Astrocyte of the spinal cord (primary cell): ENCODE data around the gene CNGA3.

Experiments
- DNase-seq: peaks from one replicate; pipeline ENCODE4 v3.0.0; 2011; ENCODE audit warnings: low read depth, low spot score
- H3K4me3 ChIP-seq: 2 replicates; pipeline ENCODE4 v1.5.1; 2011; ENCODE audit warnings: low read depth, mild to moderate bottlenecking, low read length, moderate library complexity
- CTCF ChIP-seq: IDR thresholded peaks from 2 replicates; pipeline ENCODE4 v1.5.1; 2012; ENCODE audit warnings: low read depth, mild to moderate bottlenecking, low read length, inconsistent platforms
- in situ Hi-C: cut with HindIII; loops from 2 replicates; pipeline ENCODE4 v1.10.0; 2017; ENCODE audit warnings: low sequenced_read_pairs

The CNGA3 gene

GRCh38 chr2:98378901-98379300 lies 32.6 kb downstream of the CNGA3 start:
- in situ Hi-C loops: no loop called here
- peak; percentile 41 for DNase-seq
- H3K4me3 ChIP-seq: no peak overlapping the region
- TF ChIP-seq CTCF: no peak

DNA sequence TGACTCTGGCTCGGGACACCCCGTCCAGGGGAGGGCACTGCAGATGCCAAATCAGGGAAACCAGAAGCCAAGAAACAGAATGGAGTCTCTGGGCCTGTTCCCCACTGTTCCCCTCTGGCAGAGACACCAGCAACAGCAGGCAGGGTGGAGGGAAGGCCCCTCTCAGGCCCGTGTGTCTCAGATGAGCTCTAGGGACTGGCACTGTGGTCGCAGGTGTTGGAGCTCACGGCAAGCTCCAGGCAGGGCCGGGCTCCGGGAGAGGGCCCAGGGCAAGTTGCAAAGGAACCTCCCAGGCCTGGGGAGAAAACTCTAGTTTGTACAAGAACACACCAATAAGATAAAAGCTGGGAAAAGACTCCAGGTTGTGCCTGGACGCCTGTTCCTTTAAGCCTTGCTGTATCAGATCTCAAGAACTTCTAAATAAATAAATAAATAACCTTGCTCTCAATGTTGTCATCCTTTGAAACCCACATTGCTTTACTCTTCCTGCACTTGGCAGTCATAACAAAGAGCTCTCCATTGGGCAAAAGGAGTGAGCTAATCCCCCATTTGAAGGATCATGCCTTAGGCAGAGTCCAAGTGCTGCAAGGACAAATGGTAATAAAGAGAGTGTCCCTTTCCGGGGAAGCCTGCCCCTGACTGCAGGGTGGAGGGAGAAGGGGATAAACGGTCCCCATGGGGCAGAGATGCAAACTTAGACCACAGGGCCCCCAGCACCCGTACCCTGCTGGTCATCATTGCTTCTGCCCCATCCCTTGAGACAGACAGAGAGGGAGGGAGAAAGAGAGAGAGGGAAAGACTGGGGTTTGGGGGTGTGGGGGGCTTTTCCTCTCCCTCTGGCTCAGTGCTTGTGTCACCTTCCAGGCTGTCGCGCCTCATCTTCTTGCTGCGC lies 33.3 kb downstream of the CNGA3 start:
- no peak for TF ChIP-seq CTCF
- peak; percentile 1 for DNase-seq
- no peak overlapping the region for H3K4me3 ChIP-seq
- in situ Hi-C loops: no loop called here

DNA sequence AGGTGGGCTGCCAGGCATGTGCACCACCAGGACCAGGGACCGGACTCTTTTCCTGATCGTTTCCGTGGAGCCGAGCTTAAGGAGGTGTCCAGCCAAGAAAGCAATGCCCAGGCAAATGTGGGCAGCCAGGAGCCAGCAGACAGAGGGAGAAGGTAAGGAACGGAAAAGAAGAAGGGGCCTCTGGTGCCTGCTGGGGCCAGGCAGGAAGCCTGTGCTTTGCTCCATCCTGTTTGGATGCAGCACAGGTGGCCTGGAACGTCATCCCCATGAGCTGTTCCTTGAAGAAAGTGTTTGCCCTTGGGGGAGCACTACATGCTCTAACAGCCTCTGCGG lies 33.9 kb downstream of the CNGA3 start:
- no peak for DNase-seq
- no peak overlapping the region for H3K4me3 ChIP-seq
- TF ChIP-seq CTCF: no peak
- in situ Hi-C loops: no loop called here

DNA sequence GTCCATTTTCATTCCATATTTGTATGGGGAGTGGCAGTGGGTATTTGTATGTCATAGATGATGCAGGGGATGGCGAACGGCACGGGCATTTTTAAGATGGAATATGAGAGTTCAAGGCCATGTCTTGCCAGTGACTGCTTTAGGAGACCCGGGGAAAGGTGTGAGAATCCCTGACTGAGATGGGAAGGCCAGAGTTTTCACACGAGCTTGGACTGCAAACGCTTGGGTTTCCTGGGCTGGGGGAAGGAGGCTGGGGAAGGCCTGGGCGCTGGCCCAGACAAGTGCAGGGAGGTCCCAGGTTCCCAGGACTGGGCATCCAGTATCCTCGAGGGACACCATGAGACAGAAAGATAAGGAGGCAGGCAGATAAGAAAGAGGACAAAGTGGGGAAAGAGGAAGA lies 35.2 kb downstream of the CNGA3 start:
- in situ Hi-C loops: no loop called here
- H3K4me3 ChIP-seq: no peak overlapping the region
- no peak for DNase-seq
- TF ChIP-seq CTCF: no peak

DNA sequence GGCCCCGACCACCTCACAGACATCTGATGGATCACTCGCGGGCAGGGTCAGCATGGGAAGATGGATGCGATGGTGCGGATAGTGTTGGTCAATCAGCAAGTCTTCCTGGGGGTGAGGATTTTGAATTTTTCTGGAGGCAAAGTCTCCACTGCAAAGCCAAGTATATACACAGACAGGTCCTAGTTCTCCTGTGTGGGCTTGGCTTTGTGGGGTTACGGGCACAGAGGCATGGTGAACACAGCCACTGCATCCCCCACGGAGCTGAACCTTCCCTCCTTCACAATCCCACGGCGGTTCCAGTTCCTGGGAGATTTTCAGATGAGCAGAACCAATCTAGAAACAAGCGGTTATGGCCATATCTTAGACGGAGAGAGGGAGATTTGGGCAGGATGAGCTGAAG lies 35.8 kb downstream of the CNGA3 start:
- in situ Hi-C loops: no loop called here
- no peak overlapping the region for H3K4me3 ChIP-seq
- DNase-seq: no peak
- TF ChIP-seq CTCF: no peak

DNA sequence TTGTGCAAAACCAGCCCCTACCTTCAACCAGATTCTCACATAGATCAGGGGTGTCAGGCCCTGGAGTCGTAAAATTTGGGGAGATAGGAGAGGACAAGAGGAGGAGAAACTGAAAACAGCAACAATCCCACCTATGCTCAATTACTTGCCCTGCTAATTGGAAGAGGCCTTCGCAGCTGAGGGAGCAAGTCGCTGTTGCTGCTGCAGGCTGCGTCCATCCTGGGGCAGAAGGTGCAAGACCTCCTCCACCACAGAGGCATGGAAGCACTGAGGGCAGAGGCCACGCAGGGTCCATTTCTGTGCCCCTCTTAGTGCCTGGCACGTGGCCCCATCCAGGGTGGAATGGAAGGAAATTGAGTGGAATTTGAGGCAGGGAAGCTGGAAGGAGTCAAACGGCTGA lies 36.5 kb downstream of the CNGA3 start:
- in situ Hi-C loops: no loop called here
- DNase-seq: no peak
- no peak overlapping the region for H3K4me3 ChIP-seq
- TF ChIP-seq CTCF: no peak
